ENCODE data around the gene STAG3.
"Not testable (repeated sequence)": the region's sequence is repeated elsewhere in the genome, so short reads cannot be mapped to it uniquely, and the experiment has no call there.

STAG3 gene

GRCh38 chr7:100173806-100174495, 3.8 kb upstream of the STAG3 start:
- DNase-seq, result no peak

- DNase-seq, result no peak
Observed at GRCh38 chr7:100174582-100174981, 3.1 kb upstream of the STAG3 start.

GRCh38 chr7:100175296-100175935, 2.3 kb upstream of the STAG3 start:
- DNase-seq, result no peak

GRCh38 chr7:100176096-100177044, 1.3 kb upstream of the STAG3 start:
- no peak for DNase-seq

GRCh38 chr7:100180084-100180483, 2.4 kb downstream of the STAG3 start:
- DNase-seq, result not testable (repeated sequence)

GRCh38 chr7:100182616-100183015, 4.9 kb downstream of the STAG3 start:
- DNase-seq, result peak in 4 of 6 experiments; percentile 10 to 39 (median 32)

GRCh38 chr7:100183090-100183489, 5.4 kb downstream of the STAG3 start:
- DNase-seq, result not testable (repeated sequence)

GRCh38 chr7:100185726-100186125, 8.0 kb downstream of the STAG3 start:
- no peak for DNase-seq

- no peak for DNase-seq
Observed at GRCh38 chr7:100189061-100189460, 11.3 kb downstream of the STAG3 start.

GRCh38 chr7:100190048-100190711, 12.5 kb downstream of the STAG3 start:
- DNase-seq, result peak in 3 of 6 experiments; percentile 37 to 63 (median 59)

GRCh38 chr7:100191775-100192174, 14.1 kb downstream of the STAG3 start:
- peak in 2 of 6 experiments; percentile 5 to 12 for DNase-seq

- DNase-seq, result not testable (repeated sequence)
Observed at GRCh38 chr7:100192281-100192862, 14.7 kb downstream of the STAG3 start.

GRCh38 chr7:100192969-100193368, 15.3 kb downstream of the STAG3 start:
- DNase-seq, result no peak

- no peak for DNase-seq
Observed at GRCh38 chr7:100195222-100195621, 17.5 kb downstream of the STAG3 start.

- DNase-seq, result not testable (repeated sequence)
Observed at GRCh38 chr7:100195901-100196322, 18.2 kb downstream of the STAG3 start.

GRCh38 chr7:100198266-100198665, 20.5 kb downstream of the STAG3 start:
- DNase-seq, result no peak

GRCh38 chr7:100200693-100201092, 23.0 kb downstream of the STAG3 start:
- no peak for DNase-seq

GRCh38 chr7:100204454-100204853, 26.7 kb downstream of the STAG3 start:
- DNase-seq, result no peak

- peak in 4 of 6 experiments; percentile 13 to 32 (median 24) for DNase-seq
Observed at GRCh38 chr7:100208911-100209408, 31.2 kb downstream of the STAG3 start.

- no peak for DNase-seq
Observed at GRCh38 chr7:100209493-100209892, 31.8 kb downstream of the STAG3 start.

- no peak for DNase-seq
Observed at GRCh38 chr7:100210805-100211204, 33.1 kb downstream of the STAG3 start.

GRCh38 chr7:100211342-100211780, 33.6 kb downstream of the STAG3 start:
- DNase-seq, result peak in 4 of 6 experiments; percentile 31 to 52 (median 42)

All from stimulated activated naive CD4-positive, alpha-beta T cell (primary cell).